ENCODE results near the gene FAM110A. TPM values are rescaled to one million over a fixed set of nuclear protein-coding genes. Genes with fewer than 3 reads are reported as not detected.
A peak's percentile ranks its signal among the peaks of the same experiment; 100 is the strongest.
"Not testable (repeated sequence)": the region's sequence is repeated elsewhere in the genome, so short reads cannot be mapped to it uniquely, and the experiment has no call there.

FAM110A gene
- 10 to 100 TPM; 21.3 to 21.4 TPM for total RNA-seq

DNA sequence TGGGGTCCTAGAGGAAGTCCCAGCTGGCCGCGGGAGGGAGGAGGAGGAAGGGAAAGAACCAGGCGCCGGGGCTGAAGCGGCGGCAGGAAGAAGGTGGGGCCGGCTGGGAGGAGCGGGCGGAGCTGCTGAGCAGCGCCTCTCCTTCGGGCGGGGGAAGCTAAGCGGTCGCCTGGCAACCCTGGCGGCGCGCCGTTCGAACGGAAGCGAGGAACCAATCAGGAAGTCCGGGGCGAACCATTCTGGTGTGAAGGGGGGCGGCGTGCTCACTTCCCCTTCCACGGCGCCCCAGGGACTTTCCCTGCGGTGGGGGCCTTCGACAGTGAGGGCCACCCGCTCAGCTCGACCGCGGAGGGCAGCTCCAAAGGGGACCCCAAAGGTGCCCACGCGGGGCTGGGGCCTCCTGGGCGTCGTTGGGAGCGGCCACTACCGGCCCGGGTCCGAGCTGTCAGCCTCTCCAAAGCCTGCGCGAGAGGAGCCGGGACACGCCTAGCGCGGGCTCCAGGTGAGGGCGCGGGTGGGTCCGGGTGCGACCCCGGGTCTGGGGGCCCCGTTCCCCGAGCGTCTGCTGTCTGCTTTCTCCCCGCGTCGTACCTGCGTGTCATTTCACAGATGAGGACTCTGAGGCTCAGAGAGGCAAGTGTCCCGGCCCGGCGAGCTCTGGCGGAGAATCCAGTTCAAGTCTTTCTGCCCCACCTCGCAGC lies at the start of gene FAM110A:
FAM110A (plus strand) TSS at position 266 of the 701 bp plus-strand sequence. CDS start 11,090 bp downstream, outside the sequence.
- Mint-ChIP-seq H3K4me1 (peaks cover 32% of the 10 kb centered on the region), H3K9me3 (no peaks in the 10 kb centered on the region), H3K27ac (peak within 1 kb of the TSS; percentile 80), H3K27me3 (no peaks in the 10 kb centered on the region), H3K36me3 (peaks cover 17% of the 10 kb centered on the region), H3K4me3 (peak within 1 kb of the TSS; percentile 91)
- peak; percentile 94 for DNase-seq

DNA sequence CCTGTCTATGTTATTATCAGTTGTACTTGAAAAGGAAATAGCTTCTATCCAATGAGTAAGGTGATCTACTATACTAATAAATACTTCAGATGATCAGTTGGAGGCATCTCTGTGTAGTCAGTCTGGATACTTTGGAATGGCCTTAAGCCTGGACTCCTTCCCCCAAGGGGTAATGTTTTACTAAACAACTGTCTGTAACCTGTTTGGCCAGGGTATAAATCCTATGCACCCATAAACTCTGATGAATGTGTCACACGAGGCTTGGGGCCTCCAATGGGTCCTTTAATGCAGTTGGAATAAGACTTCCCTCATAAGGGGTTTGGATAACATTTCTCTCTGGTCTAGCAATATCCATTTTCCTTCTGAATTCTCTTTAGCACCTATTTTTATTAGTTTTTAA lies 45.7 kb upstream of the FAM110A start:
- no peaks in the 10 kb centered on the region for H3K27me3 Mint-ChIP-seq
- H3K27ac Mint-ChIP-seq, result no peak overlapping the region
- peaks cover 4% of the 10 kb centered on the region for H3K36me3 Mint-ChIP-seq
- no peak for DNase-seq
- peaks cover 28% of the 10 kb centered on the region for H3K9me3 Mint-ChIP-seq
- no peak overlapping the region for H3K4me3 Mint-ChIP-seq
- no peaks in the 10 kb centered on the region for H3K4me1 Mint-ChIP-seq

DNA sequence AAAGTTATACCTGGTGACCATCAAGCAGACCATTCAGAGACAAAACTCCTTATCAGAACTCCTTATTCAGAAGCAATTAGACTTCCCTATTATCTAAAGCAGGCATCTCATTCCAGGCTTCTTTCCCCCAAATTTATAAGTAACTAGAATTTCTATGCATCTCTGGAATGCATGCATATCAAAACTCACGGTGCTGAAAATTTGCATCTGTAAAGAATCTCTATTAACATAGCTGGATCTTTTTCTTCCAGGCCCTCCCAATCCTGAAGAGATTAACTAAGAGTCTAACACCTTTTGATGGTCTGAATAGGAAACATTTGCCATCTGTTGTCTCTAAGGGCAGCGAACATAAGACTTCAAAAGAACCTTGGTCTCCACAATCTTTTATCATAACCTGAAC lies 42.5 kb upstream of the FAM110A start:
- Mint-ChIP-seq H3K36me3 (peaks cover 4% of the 10 kb centered on the region), H3K9me3 (peaks cover 15% of the 10 kb centered on the region), H3K4me1 (no peaks in the 10 kb centered on the region), H3K27me3 (peaks cover 3% of the 10 kb centered on the region), H3K27ac (no peak overlapping the region), H3K4me3 (no peak overlapping the region)
- no peak for DNase-seq

DNA sequence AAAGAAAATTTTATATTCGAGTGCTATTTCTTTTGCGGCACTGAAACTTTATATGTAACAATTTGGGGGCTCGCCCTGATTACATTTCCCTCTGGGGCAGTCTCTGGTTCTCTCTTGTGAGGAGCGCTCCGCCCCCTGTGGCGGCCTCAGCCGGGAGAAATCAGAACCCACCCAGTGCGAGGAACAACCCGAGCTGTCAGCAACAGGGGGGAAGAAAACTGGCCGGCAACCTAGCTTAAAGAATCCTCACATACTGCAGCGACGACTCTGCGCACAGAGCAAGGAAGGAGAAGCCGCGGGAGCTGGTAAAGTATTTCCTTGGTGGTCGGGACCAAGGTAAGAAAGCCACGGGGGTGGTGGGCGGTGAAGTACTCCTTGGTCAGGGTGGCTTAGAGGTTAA lies 41.3 kb upstream of the FAM110A start:
- no peak overlapping the region for H3K4me3 Mint-ChIP-seq
- H3K27ac Mint-ChIP-seq, result no peak overlapping the region
- H3K36me3 Mint-ChIP-seq, result peaks cover 4% of the 10 kb centered on the region
- no peaks in the 10 kb centered on the region for H3K4me1 Mint-ChIP-seq
- peaks cover 15% of the 10 kb centered on the region for H3K9me3 Mint-ChIP-seq
- DNase-seq, result no peak
- H3K27me3 Mint-ChIP-seq, result peaks cover 3% of the 10 kb centered on the region

DNA sequence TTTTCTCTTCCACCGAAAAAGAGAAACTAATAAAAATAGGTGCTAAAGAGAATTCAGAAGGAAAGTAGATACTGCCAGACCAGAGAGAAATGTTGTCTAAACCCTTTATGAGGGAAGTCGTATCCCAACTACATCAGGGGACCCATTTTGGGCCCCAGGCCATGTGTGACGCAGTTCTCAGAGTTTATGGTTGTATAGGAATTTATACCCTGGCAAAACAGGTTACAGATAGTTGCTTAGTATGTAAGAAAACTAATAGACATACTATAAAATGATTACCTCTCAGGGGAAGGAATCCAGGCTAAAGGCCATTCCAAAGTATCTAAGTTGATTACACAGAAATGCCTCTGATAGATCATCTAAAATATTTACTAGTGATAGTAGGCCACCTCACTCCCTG lies 36.6 kb upstream of the FAM110A start:
- H3K9me3 Mint-ChIP-seq, result peaks cover 7% of the 10 kb centered on the region
- H3K27me3 Mint-ChIP-seq, result peaks cover 3% of the 10 kb centered on the region
- H3K36me3 Mint-ChIP-seq, result peaks cover under 1% of the 10 kb centered on the region
- no peak for DNase-seq
- no peaks in the 10 kb centered on the region for H3K4me1 Mint-ChIP-seq
- no peak overlapping the region for H3K27ac Mint-ChIP-seq
- no peak overlapping the region for H3K4me3 Mint-ChIP-seq

DNA sequence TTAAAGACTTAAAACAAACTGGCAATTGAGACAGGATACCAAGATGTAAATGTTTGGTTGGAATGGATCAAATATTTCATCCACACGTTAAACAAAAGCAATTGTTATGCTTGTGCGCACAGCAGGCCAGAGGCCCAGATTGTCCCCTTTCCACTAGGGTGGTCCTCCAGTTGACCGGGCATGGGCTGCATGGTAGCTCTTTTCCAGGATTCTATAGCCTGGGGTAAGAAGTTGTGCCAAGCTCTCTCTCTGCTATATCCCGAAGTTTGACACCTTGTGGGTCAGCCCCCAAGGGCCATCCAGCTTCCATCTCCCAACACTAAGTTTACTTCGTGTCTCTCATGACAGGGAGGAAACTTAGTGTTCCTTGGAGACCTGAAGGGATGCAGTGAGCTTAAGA lies 34.8 kb upstream of the FAM110A start:
- not testable (repeated sequence) for H3K4me1 Mint-ChIP-seq, H3K27me3 Mint-ChIP-seq, H3K4me3 Mint-ChIP-seq, DNase-seq, H3K9me3 Mint-ChIP-seq, H3K36me3 Mint-ChIP-seq, H3K27ac Mint-ChIP-seq

DNA sequence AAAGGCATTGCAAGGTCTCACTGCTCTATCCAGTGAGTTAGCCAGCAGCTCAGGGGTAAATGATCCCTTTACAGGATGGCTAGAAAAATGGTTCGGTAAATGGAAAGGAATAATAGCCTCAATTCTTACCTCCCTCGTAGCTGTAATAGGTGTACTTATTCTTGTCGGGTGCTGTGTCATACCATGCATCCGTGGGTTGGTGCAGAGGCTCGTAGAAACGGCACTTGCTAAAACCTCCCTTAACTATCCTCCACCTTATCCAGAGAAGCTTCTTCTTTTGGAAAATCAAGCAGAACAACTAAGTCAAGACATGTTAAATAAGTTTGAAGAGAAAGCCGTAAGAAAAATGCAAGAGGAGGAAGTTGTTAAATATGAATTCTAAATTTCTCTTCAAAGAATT lies 33.5 kb upstream of the FAM110A start:
- not testable (repeated sequence) for H3K4me3 Mint-ChIP-seq, H3K27ac Mint-ChIP-seq, H3K27me3 Mint-ChIP-seq, H3K4me1 Mint-ChIP-seq, DNase-seq, H3K36me3 Mint-ChIP-seq, H3K9me3 Mint-ChIP-seq

DNA sequence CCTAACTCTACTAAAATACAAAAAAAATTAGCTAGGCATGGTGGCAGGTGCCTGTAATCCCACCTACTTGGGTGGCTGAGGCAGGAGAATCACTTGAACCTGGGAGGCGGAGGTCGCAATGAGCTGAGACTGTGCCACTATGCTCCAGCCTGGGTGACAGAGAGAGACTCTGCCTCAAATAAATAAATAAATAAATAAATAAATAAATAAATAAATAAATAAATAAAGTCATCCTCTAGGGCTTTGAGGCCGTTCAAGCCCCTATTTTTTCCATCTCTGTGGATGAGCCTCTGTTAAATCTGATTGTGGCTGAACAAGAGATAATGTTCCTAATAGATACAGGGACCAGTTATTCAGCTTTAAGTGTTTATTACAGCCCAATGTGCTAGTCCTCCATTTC lies 31.8 kb upstream of the FAM110A start:
- Mint-ChIP-seq H3K9me3 (peaks cover 7% of the 10 kb centered on the region), H3K27ac (no peak overlapping the region), H3K4me1 (no peaks in the 10 kb centered on the region), H3K36me3 (peaks cover 4% of the 10 kb centered on the region), H3K27me3 (no peaks in the 10 kb centered on the region), H3K4me3 (no peak overlapping the region)
- DNase-seq, result no peak

DNA sequence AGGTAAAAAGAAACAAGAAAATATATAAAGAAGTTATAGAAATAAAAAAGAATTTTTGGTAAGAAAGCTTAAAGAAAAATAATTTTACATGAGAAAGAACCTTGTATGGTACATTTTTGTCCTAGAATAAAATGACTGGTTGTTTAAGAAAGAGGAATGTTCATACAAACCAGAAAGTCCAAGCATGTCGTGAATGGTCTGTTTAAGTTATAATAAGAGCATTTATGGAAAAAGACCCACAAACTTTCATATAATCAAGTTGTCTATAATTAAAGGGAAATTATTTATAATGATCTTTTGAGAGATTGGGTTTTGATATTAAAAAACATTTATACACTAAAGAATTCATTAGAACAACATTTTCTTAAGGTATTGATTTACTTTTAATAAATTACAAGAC lies 27.8 kb upstream of the FAM110A start:
- Mint-ChIP-seq H3K27me3 (no peaks in the 10 kb centered on the region), H3K9me3 (peaks cover 9% of the 10 kb centered on the region), H3K36me3 (peaks cover 4% of the 10 kb centered on the region), H3K4me1 (no peaks in the 10 kb centered on the region), H3K4me3 (no peak overlapping the region), H3K27ac (no peak overlapping the region)
- no peak for DNase-seq

DNA sequence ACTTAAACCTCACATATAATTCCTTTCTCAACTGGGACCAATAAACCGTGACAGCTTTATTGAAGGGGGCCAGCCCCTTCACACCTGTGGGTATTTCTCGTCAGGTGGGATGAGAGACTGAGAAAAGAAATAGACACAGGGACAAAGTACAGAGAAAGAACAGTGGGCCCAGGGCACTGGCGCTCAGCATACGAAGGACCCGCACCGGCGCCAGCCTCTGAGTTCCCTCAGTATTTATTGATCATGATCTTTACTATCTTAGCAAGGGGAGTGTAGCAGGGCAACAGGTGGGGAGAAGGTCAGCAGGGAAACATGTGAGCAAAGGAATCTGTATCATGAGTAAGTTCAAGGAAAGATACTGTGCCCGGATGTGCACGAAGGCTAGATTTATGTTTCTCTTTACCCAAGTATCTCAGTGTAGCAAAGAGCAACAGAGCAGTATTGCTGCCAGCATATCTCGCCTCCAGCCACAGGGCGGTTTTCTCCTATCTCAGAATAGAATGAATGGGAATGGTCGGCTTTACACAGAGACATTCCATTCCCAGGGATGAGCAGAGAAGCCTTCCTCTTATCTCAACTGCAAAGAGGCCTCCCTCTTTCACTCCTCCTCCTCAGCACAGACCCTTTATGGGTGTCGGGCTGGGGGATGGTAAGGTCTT lies 21.6 kb upstream of the FAM110A start:
- not testable (repeated sequence) for H3K9me3 Mint-ChIP-seq, H3K27ac Mint-ChIP-seq, H3K27me3 Mint-ChIP-seq, H3K4me1 Mint-ChIP-seq, H3K36me3 Mint-ChIP-seq, DNase-seq, H3K4me3 Mint-ChIP-seq

DNA sequence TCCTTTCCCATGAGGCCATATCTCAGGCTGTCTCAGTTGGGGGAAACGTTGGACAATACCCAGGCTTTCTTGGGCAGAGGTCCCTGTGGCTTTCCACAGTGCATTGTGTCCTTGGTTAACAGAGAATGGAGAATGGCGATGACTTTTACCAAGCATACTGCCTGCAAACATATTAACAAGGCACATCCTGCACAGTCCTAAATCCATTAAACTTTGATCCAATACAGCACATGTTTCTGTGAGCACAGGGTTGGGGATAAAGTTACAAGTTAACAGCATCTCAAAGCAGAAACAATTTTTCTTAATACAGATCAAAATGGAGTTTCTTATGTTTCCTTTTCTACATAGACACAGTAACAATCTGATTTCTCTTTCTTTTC lies 21.1 kb upstream of the FAM110A start:
- not testable (repeated sequence) for H3K27ac Mint-ChIP-seq, H3K4me1 Mint-ChIP-seq

DNA sequence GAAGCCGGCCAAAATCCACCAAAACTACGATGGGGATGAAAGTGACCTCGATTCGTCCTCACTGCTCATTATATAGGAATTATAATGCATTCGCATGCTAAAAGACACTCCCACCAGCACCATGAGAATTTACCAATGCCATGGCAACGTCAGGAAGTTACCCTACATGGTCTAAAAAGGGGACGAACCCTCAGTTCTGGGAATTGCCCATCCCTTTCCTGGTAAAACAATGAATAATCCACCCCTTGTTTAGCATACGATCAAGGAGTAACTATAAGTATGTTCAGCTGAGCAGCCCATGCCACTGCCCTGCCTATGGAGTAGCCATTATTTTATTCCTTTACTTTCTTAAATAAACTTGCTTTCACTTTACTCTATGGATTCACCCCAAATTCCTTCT lies 20.1 kb upstream of the FAM110A start:
- no peak overlapping the region for H3K27ac Mint-ChIP-seq
- H3K36me3 Mint-ChIP-seq, result no peaks in the 10 kb centered on the region
- H3K9me3 Mint-ChIP-seq, result peaks cover 2% of the 10 kb centered on the region
- no peaks in the 10 kb centered on the region for H3K27me3 Mint-ChIP-seq
- H3K4me3 Mint-ChIP-seq, result no peak overlapping the region
- peaks cover 4% of the 10 kb centered on the region for H3K4me1 Mint-ChIP-seq
- DNase-seq, result no peak

More for the DNA sequence above, 21.1 kb upstream of the FAM110A start:
- not testable (repeated sequence) for H3K4me3 Mint-ChIP-seq, DNase-seq, H3K36me3 Mint-ChIP-seq, H3K9me3 Mint-ChIP-seq, H3K27me3 Mint-ChIP-seq

DNA sequence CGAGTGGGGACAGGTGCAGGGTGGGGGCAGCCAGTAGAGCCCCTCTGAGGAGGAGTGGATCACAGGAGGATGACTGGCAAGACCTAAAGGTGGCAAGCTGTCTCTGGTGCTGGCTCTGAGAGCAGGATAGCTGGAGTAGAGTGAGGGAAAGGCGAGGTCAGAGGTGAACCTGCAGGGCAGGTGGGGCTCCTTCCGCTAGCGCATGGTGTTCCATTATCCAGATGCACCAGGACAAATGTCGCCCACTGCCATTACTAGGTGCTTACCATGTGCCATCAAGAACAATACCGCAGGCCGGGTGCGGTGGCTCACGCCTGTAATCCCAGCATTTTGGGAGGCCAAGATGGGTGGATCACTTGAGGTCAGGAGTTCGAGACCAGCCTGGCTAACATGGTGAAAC lies 18.3 kb upstream of the FAM110A start:
- no peak overlapping the region for H3K4me3 Mint-ChIP-seq

DNA sequence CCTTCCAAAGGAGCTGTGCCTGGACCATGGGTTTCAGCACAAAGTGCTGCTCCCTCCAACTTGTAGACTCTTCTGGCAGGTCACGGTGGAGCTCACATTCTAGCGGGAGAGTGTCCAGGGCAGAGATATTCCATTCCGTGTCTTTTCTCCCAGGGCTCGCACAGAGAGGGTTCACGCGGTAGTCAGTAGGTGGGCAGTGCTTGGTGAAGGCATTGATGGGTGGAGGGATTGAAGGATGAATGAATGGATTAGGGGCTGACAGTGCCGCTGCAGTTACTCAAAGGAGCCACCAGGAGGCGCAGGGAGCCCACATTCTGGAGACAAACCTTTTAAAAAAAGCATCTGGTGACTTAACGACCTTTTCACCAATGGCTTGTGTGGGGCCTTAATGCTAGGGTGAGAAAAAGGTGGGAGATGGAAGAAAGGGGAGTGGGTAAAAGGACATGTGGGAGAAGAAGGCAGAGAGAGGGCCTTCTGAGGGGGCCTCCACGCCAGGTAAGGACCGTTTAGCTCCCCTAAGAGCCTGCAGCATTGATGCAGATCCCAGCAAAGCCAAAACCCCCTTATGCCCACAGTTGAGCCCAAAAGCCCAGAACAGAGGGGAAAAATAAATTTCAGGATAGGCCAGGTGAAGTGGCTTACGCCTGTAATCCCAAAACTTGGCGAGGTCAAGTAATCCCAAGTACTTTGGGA lies 17.5 kb upstream of the FAM110A start:
- Mint-ChIP-seq H3K36me3 (no peaks in the 10 kb centered on the region), H3K4me1 (peaks cover 6% of the 10 kb centered on the region), H3K27ac (no peak overlapping the region), H3K4me3 (no peak overlapping the region), H3K27me3 (no peaks in the 10 kb centered on the region), H3K9me3 (no peaks in the 10 kb centered on the region)
- DNase-seq, result peak; percentile 48

More for the DNA sequence above, 18.3 kb upstream of the FAM110A start:
- no peaks in the 10 kb centered on the region for H3K36me3 Mint-ChIP-seq
- H3K4me1 Mint-ChIP-seq, result peaks cover 4% of the 10 kb centered on the region
- H3K27ac Mint-ChIP-seq, result no peak overlapping the region
- no peak for DNase-seq
- no peaks in the 10 kb centered on the region for H3K27me3 Mint-ChIP-seq
- H3K9me3 Mint-ChIP-seq, result no peaks in the 10 kb centered on the region

DNA sequence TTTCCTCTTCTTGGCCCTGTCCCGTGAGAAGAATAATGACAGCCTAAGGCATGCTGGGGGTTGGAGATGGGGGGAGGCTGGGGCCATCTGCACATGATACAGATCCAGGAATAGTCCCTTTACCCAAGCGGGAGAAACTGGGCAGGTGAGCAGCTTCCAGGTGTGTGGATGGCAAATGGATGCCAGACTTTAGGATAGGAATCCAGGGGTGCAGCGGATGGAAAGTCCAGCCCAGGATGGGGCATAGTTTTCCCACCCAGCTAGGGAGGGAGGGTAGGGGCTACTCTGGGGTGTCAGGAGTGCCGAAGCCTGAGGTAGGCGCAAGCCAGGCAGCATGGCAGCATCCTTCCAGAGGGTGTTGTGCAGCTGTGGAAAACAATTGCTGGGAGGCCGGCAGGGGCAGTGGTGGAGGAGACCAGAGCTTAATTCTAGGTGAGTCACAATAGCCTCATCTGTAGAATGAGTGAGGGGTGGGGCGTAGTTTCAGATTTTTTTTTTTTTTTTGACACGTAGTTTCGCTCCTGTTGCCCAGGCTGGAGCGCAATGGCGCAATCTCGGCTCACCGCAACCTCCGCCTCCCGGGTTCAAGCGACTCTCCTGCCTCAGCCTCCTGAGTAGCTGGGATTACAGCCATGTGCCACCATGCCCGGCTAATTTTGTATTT lies 15.4 kb upstream of the FAM110A start:
- H3K4me3 Mint-ChIP-seq, result no peak overlapping the region

More for the DNA sequence above, 15.4 kb upstream of the FAM110A start:
- Mint-ChIP-seq H3K4me1 (peaks cover 6% of the 10 kb centered on the region), H3K36me3 (no peaks in the 10 kb centered on the region), H3K9me3 (no peaks in the 10 kb centered on the region), H3K27ac (no peak overlapping the region), H3K27me3 (no peaks in the 10 kb centered on the region)
- DNase-seq, result no peak
